K562 (cell line): ENCODE data around the gene PDIA3. TPM values are rescaled to one million over a fixed set of nuclear protein-coding genes. Genes with fewer than 3 reads are reported as not detected.

Experiments used
- ATAC-seq: fragments of 200-7000 bp; cut with Tn5 transposase; 3 replicates; pipeline ENCODE4 v1.9.1; 2020; ENCODE audit warnings: moderate library complexity
- BruUV-seq: library from RNA; stranded (reverse); fragments of 400-500 nt; replicated peaks from 2 replicates; lab custom pipeline; 2021; lab: Mats Ljungman, UMichigan
- CTCF ChIA-PET: fragments of 300-600 bp; formaldehyde crosslinking; extraction: SDS; loops from one replicate; lab custom pipeline; 2021; ENCODE audit warnings: low intra/inter-chr PET ratio; lab: Yijun Ruan, JAX
- POLR2A ChIA-PET: fragments of 300-600, 350-650 bp; sonication (Branson Sonifier 250); formaldehyde crosslinking; extraction: SDS; loops from one replicate; lab custom pipeline; 2021; ENCODE audit warnings: antibody characterized with exemption, inconsistent platforms; lab: Yijun Ruan, JAX
- DNase-seq, 4 experiments: peaks; one replicate each; pipeline versions ENCODE4 v3.0.0 to v3.0.0-alpha.2; 2011 to 2018; ENCODE audit warnings: low spot score in 3 of 4, mixed read lengths in 3 of 4; ENCODE audit errors: extremely low read depth in 1 of 4
- FAIRE-seq: peaks from 2 replicates; lab custom pipeline; 2011; peaks lifted over from hg19 to GRCh38; lab: Jason Lieb, UNC
- H2AFZ ChIP-seq: 2 replicates; pipeline ENCODE4 v1.6.0; 2011; ENCODE audit warnings: low read depth, low read length, control low read depth, inconsistent platforms
- H3K27ac ChIP-seq: fragments of 200-600 bp; 3 replicates; pipeline ENCODE4 v1.8.0; 2011; ENCODE audit warnings: low read depth, mild to moderate bottlenecking, control low read depth, inconsistent platforms, low read length, moderate library complexity, mixed read lengths; ENCODE audit errors: extremely low read depth
- H3K27me3 ChIP-seq, 2 experiments: fragments of 300-600 bp in 1 of 2; 2 replicates in 1 of 2; 3 replicates in 1 of 2; pipeline versions ENCODE4 v1.6.0 to v1.8.0; 2011; ENCODE audit warnings: inconsistent platforms in 2 of 2, low read length in 2 of 2, mild to moderate bottlenecking in 1 of 2, mixed read lengths in 1 of 2, moderate library complexity in 1 of 2; ENCODE audit not compliant: control insufficient read depth in 2 of 2, insufficient read depth in 2 of 2
- H3K36me3 ChIP-seq: fragments of 300-600 bp; 3 replicates; pipeline ENCODE4 v1.8.0; 2011; ENCODE audit warnings: mild to moderate bottlenecking, low read length, inconsistent platforms; ENCODE audit not compliant: control insufficient read depth, insufficient read depth
- H3K4me1 ChIP-seq, 2 experiments: fragments of 200-600 bp in 1 of 2; replicated peaks in 1 of 2; 2 replicates in 1 of 2; 3 replicates in 1 of 2; pipeline versions ENCODE4 v1.5.1 to v1.8.0; 2011; ENCODE audit warnings: inconsistent platforms in 2 of 2, low read length in 2 of 2, mild to moderate bottlenecking in 1 of 2, mixed read lengths in 1 of 2, moderate library complexity in 1 of 2; ENCODE audit not compliant: control insufficient read depth in 2 of 2, insufficient read depth in 2 of 2
- H3K4me2 ChIP-seq: 2 replicates; pipeline ENCODE4 v1.6.1; 2011; ENCODE audit warnings: low read length, control low read depth, inconsistent platforms, mixed read lengths; ENCODE audit not compliant: insufficient read depth
- H3K4me3 ChIP-seq: fragments of 200-600 bp; sonication (generic), shearing (Covaris generic); 2 replicates; pipeline ENCODE4 v1.5.1; 2016; ENCODE audit warnings: control low read depth, inconsistent platforms
- H3K79me2 ChIP-seq: fragments of 200-600 bp; 3 replicates; pipeline ENCODE4 v1.8.0; 2011; ENCODE audit warnings: low read length, inconsistent platforms; ENCODE audit not compliant: control insufficient read depth, insufficient read depth
- H3K9ac ChIP-seq, 2 experiments: 2 replicates each; pipeline versions ENCODE4 v1.6.0 to v1.6.1; 2011; ENCODE audit warnings: low read depth in 2 of 2, low read length in 2 of 2, control low read depth in 1 of 2, inconsistent platforms in 1 of 2, mild to moderate bottlenecking in 1 of 2, mixed read lengths in 1 of 2; ENCODE audit not compliant: insufficient read depth in 1 of 2
- H3K9me1 ChIP-seq: one replicate; pipeline ENCODE4 v1.6.0; 2011; ENCODE audit warnings: inconsistent platforms, mild to moderate bottlenecking, low read length, moderate library complexity; ENCODE audit not compliant: control insufficient read depth, insufficient read depth
- H3K9me3 ChIP-seq: replicated peaks from 2 replicates; pipeline ENCODE4 v1.5.1; 2011; ENCODE audit warnings: low read depth, low read length, inconsistent platforms; ENCODE audit not compliant: control insufficient read depth, insufficient read depth
- H4K20me1 ChIP-seq: replicated peaks from 2 replicates; pipeline ENCODE4 v1.6.1; 2011; ENCODE audit warnings: low read length, inconsistent platforms, mixed read lengths; ENCODE audit not compliant: control insufficient read depth, insufficient read depth
- ATF1 ChIP-seq, 2 experiments: fragments of 450-650 bp in 1 of 2; IDR thresholded peaks; 2 replicates each; pipeline ENCODE4 v1.6.1; 2016; ENCODE audit warnings: missing compliant biosample characterization in 1 of 2, missing genetic modification characterization in 1 of 2
- CC2D1A ChIP-seq: fragments of 450-650 bp; IDR thresholded peaks from 2 replicates; pipeline ENCODE4 v1.6.1; 2017; ENCODE audit warnings: mild to moderate bottlenecking
- CHD1 ChIP-seq: fragments of 200-600 bp; sonication (generic); IDR thresholded peaks from one replicate; pipeline ENCODE4 v1.6.1; 2012; ENCODE audit warnings: mild to moderate bottlenecking, moderate library complexity, low read length, inconsistent platforms
- EP300 ChIP-seq: IDR thresholded peaks from 2 replicates; pipeline ENCODE4 v1.6.1; 2012; ENCODE audit warnings: low read length, improper control_type of control experiment
- ESRRA ChIP-seq: fragments of 450-650 bp; IDR thresholded peaks from 2 replicates; pipeline ENCODE4 v1.6.1; 2014; ENCODE audit warnings: low read depth, mild to moderate bottlenecking, moderate library complexity, borderline replicate concordance
- FOS ChIP-seq: IDR thresholded peaks from 3 replicates; pipeline ENCODE4 v1.6.1; 2011; ENCODE audit not compliant: insufficient read length; ENCODE audit errors: extremely low read depth
- KHSRP ChIP-seq: fragments of 450-650 bp; IDR thresholded peaks from 2 replicates; pipeline ENCODE4 v1.6.1; 2017
- MCM5 ChIP-seq: fragments of 450-650 bp; IDR thresholded peaks from 2 replicates; pipeline ENCODE4 v1.6.1; 2016; ENCODE audit warnings: low read depth
- MED1 ChIP-seq: sonication (generic); formaldehyde crosslinking; IDR thresholded peaks from 2 replicates; pipeline ENCODE4 v1.8.1; 2023; ENCODE audit warnings: missing genetic modification reagents, borderline replicate concordance
- NCOA2 ChIP-seq, 2 experiments: fragments of 450-650 bp; IDR thresholded peaks; 2 replicates each; pipeline ENCODE4 v1.6.1; 2018; ENCODE audit warnings: mild to moderate bottlenecking in 2 of 2, moderate library complexity in 1 of 2; ENCODE audit not compliant: partially characterized antibody in 2 of 2
- PCBP2 ChIP-seq: fragments of 200-400 bp; formaldehyde crosslinking; IDR thresholded peaks from 2 replicates; pipeline ENCODE4 v1.6.1; 2018; ENCODE audit warnings: low read length, low read depth, mild to moderate bottlenecking, moderate library complexity; ENCODE audit not compliant: poor library complexity, severe bottlenecking
- PHF21A ChIP-seq: fragments of 450-650 bp; IDR thresholded peaks from 2 replicates; pipeline ENCODE4 v1.6.1; 2017; ENCODE audit warnings: low read depth, borderline replicate concordance
- POLR2G ChIP-seq: fragments of 200-400 bp; formaldehyde crosslinking; IDR thresholded peaks from 2 replicates; pipeline ENCODE4 v1.6.1; 2017; ENCODE audit warnings: low read depth, mild to moderate bottlenecking, antibody characterized with exemption, low read length, moderate library complexity
- SIN3A ChIP-seq, 2 experiments: fragments of 150-350 bp in 1 of 2; IDR thresholded peaks; 2 replicates each; pipeline ENCODE4 v1.6.1; 2011 to 2016; ENCODE audit warnings: borderline replicate concordance in 2 of 2, low read depth in 2 of 2, low read length in 2 of 2, mild to moderate bottlenecking in 2 of 2, moderate library complexity in 2 of 2; ENCODE audit not compliant: control insufficient read depth in 1 of 2
- ZNF184 ChIP-seq: sonication (generic); formaldehyde crosslinking; IDR thresholded peaks from 2 replicates; pipeline ENCODE4 v1.5.0; 2020; ENCODE audit warnings: missing genetic modification reagents
- ZNF23 ChIP-seq: fragments of 250-450 bp; sonication (Bioruptor Pico); IDR thresholded peaks from 2 replicates; pipeline ENCODE4 v1.4.0; 2020; ENCODE audit warnings: mild to moderate bottlenecking
- WGBS: fragments of 100-300 bp; shearing (Covaris generic); methylation state at CpG from one replicate; pipeline ENCODE4 v1.1.6; 2016; ENCODE audit warnings: low coverage, mixed read lengths; ENCODE audit not compliant: insufficient coverage; ENCODE audit errors: missing lambda C conversion rate; 5-methylcytosine and 5-hydroxymethylcytosine counted together
- in situ Hi-C: fragments of 300-500 bp; cut with MboI; formaldehyde crosslinking; loops from 4 replicates; pipeline ENCODE4 v1.15.0; 2018; ENCODE audit warnings: inconsistent platforms, mixed read lengths
- intact Hi-C: fragments of 100-400 bp; cut with micrococcal nuclease; formaldehyde crosslinking; loops from 2 replicates; pipeline ENCODE4 v1.14.2; 2022
- polyA plus RNA-seq, 8 experiments: library from polyadenylated mRNA; depleted of rRNA in 4 of 8; stranded (reverse) in 5 of 8; unstranded in 3 of 8; fragments of >200 nt; fragmentation: Nextera tagmentation in 2 of 8; fragmentation: Illumina TruSeq in 1 of 8; extraction: Ambion mirVana in 2 of 8; extraction: Trizol in 1 of 8; gene quantifications; 2 replicates each; pipeline versions ENCODE4 v1.2.1 to v1.2.3, GENCODE V29; 2011 to 2014; ENCODE audit warnings: inconsistent platforms in 1 of 8, missing spikeins in 1 of 8
- total RNA-seq, 7 experiments: library from RNA; depleted of rRNA in 6 of 7; stranded (reverse); fragments of >200 nt in 6 of 7; fragmentation: Illumina TruSeq in 2 of 7; extraction: Trizol in 2 of 7; gene quantifications; 2 replicates each; pipeline versions ENCODE4 v1.2.1 to v1.2.3, GENCODE V29; 2011 to 2021; ENCODE audit warnings: low replicate concordance in 1 of 7
- TF ChIP-seq, protein P1 (sequence below): sonication (generic); formaldehyde crosslinking; IDR thresholded peaks from 2 replicates; pipeline ENCODE4 v1.8.0; 2023; ENCODE audit warnings: mild to moderate bottlenecking, missing genetic modification reagents

PDIA3 gene
- total and polyA plus RNA-seq, 9 of the 15 experiments (the other 6 are each of a cell fraction or from before 2014, with no cell fraction given): 13.5 to 386 (median 149) TPM

DNA sequence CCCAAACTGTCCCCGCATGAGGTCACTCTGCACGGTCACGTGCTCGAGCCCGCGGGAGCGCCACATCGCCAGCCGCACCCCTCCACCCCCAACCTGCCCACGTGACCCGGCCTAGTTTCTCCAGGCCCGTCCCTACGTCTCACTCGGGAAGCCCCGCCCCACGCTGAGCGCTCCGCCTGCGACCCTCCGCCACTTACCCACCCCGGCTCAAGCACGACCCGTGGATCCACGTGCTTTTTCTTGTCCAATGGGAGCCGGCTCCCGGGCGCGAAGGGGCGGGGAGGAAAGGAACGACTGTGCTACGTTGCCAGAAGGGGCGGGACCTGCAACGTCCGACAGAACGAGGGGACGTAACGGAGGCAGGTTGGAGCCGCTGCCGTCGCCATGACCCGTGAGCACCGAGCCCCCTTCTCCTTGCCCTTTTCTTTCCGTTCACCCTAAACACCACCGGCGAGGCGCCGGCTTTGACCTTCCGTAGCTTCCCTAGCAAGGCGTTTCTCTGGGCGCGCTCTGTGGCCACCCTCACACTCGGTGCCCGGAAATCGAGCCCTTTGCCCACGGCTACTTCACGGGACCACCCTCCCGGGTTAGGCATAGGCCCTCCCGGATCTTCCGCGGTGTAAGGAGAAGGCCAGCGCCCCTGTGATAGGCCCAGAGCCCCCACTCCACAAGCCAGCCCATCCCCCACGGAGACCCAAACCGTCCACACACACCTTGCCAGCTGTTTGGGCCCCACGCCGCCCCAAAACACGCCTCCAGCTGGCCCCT lies 45.9 kb downstream of the PDIA3 start, which contains the start of gene SERF2 (continued):
- no peak for TF ChIP-seq PCBP2
- TF ChIP-seq POLR2G: peak; percentile 98
- TF ChIP-seq FOS: peak; percentile 40
- TF ChIP-seq, protein P1, sequence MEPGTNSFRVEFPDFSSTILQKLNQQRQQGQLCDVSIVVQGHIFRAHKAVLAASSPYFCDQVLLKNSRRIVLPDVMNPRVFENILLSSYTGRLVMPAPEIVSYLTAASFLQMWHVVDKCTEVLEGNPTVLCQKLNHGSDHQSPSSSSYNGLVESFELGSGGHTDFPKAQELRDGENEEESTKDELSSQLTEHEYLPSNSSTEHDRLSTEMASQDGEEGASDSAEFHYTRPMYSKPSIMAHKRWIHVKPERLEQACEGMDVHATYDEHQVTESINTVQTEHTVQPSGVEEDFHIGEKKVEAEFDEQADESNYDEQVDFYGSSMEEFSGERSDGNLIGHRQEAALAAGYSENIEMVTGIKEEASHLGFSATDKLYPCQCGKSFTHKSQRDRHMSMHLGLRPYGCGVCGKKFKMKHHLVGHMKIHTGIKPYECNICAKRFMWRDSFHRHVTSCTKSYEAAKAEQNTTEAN (CRISPR knock-in tag): no peak

DNA sequence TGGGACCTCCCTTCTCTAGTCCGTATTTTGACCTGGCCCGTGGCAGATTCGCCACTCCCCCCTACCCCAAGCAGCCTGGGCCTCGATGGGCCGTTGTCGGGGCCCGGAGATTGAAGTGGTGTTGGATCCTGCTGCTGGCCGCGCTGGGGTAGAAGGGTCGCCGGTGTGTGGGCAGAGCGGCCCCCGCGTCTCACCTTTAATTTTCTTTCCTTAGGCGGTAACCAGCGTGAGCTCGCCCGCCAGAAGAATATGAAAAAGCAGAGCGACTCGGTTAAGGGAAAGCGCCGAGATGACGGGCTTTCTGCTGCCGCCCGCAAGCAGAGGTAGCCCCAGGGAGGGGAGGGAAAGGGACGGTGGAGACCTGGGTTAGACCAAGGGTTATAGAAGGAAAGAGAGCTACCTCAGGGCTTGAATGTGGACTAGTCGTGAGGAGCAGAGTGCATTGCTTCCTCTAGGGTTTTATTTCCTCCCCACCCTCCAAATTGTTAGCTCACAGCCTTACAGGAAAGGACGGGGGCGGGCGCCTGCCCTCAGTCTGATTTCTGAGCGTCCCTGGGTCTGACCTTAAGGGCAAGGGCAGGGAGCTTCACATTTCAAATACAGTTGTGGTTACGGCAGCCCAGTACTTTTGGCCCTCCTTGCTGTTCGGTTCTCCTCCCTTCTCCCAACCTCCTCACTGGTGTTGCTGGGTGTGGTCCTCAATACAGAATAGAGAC lies 46.7 kb downstream of the PDIA3 start:
- H3K4me1 ChIP-seq: peaks cover 26 to 35% of the 10 kb centered on the region in 2 experiments
- H3K4me2 ChIP-seq: peak overlapping the region; percentile 96
- WGBS: under 1% methylated on average over 33 of the region's 33 CpGs
- peak overlapping the region; percentile 99 for H3K27ac ChIP-seq
- H2AFZ ChIP-seq: 0 out of 2 replicates have a peak overlapping the region, but pooled peaks have one; percentile 25
- H4K20me1 ChIP-seq: peaks cover 17% of the 10 kb centered on the region; the same call in 1 of the 2 replicates
- H3K36me3 ChIP-seq: peaks cover 43% of the 10 kb centered on the region
- no TSS peak for BruUV-seq
- ChIA-PET POLR2A (interaction anchor here (0.7 to 6.1 kb wide), 7 partner anchors 9 to 381 kb away, joined by 3 to 29 read pairs (median 8); partner anchors contain the start of genes ELL3, HYPK, MFAP1 and SERINC4), CTCF (no interaction called here)
- H3K9me3 ChIP-seq: no peaks in the 10 kb centered on the region
- DNase-seq: peak in 3 of 4 experiments; percentile 34 to 72 (median 59)
- no peaks in the 10 kb centered on the region for H3K27me3 ChIP-seq
- peak overlapping the region; percentile 95 for H3K4me3 ChIP-seq
- H3K79me2 ChIP-seq: peaks cover 36% of the 10 kb centered on the region
- peak; percentile 14 for ATAC-seq
- peaks cover 17% of the 10 kb centered on the region for H3K9me1 ChIP-seq
- intact Hi-C loops: no loop called here
- H3K9ac ChIP-seq: peak overlapping the region; percentile 100
- FAIRE-seq: no peak
- in situ Hi-C loops: no loop called here
- 0 out of 4 replicates have a peak, but pooled peaks of 1 of the 2 experiments have one; percentile 35 for TF ChIP-seq SIN3A (IDR thresholded peaks at IDR 0.05; ENCODE audit: borderline replicate concordance in 2 of 2, control insufficient read depth in 1 of 2, low read depth in 2 of 2, low read length in 2 of 2)
- no peak for TF ChIP-seq ZNF184 (CRISPR knock-in tag)
- no peak for TF ChIP-seq EP300
- peak; percentile 19 for TF ChIP-seq CHD1
- TF ChIP-seq ESRRA: no peak; the same call in 1 of the 2 replicates
- no peak for TF ChIP-seq ATF1 (CRISPR knock-in tag; IDR thresholded peaks at IDR 0.05)
- no peak for TF ChIP-seq ATF1 (tag; IDR thresholded peaks at IDR 0.05)
- TF ChIP-seq PHF21A: no peak
- TF ChIP-seq MED1: 0 out of 2 replicates have a peak, but pooled peaks have one; percentile 6
- no peak for TF ChIP-seq CC2D1A
- TF ChIP-seq KHSRP: no peak
- no peak for TF ChIP-seq MCM5
- TF ChIP-seq ZNF23 (CRISPR knock-in tag): no peak
- TF ChIP-seq NCOA2 (IDR thresholded peaks at IDR 0.05; ENCODE audit: partially characterized antibody in 2 of 2): no peak
